HL-60 (cell line): ENCODE measurements around the gene PTTG1IP.
"Not testable (repeated sequence)": the region's sequence is repeated elsewhere in the genome, so short reads cannot be mapped to it uniquely, and the experiment has no call there.

Source experiments
- DNase-seq, 2 experiments: peaks; one replicate each; pipeline ENCODE4 v3.0.0-alpha.2; 2010 to 2020; ENCODE audit warnings: low read depth in 1 of 2, low spot score in 1 of 2
- H3K27ac ChIP-seq: fragments of 250-450 bp; sonication (Bioruptor Pico); replicated peaks from 2 replicates; pipeline ENCODE4 v1.5.1; 2020; ENCODE audit warnings: mild to moderate bottlenecking, moderate library complexity
- H3K27me3 ChIP-seq: fragments of 250-450 bp; sonication (Bioruptor Pico); 2 replicates; pipeline ENCODE4 v1.5.1; 2021; ENCODE audit warnings: mild to moderate bottlenecking, moderate library complexity; ENCODE audit not compliant: insufficient read depth, poor library complexity, severe bottlenecking
- H3K4me3 ChIP-seq: replicated peaks from 2 replicates; pipeline ENCODE4 v1.5.1; 2011; ENCODE audit warnings: mild to moderate bottlenecking, control low read depth, low read length; ENCODE audit not compliant: insufficient read depth
- GABPA ChIP-seq: IDR thresholded peaks from 2 replicates; pipeline ENCODE4 v1.6.1; 2012; ENCODE audit warnings: low read depth
- POLR2AphosphoS5 ChIP-seq: IDR thresholded peaks from 2 replicates; pipeline ENCODE4 v1.6.1; 2012; ENCODE audit warnings: low read depth
- SPI1 ChIP-seq: IDR thresholded peaks from 2 replicates; pipeline ENCODE4 v1.6.1; 2012; ENCODE audit warnings: low read depth, mild to moderate bottlenecking, borderline replicate concordance
- TF ChIP-seq, protein P1 (sequence below): IDR thresholded peaks from one replicate; pipeline ENCODE4 v1.5.1; 2011; ENCODE audit warnings: low read length, control low read depth, inconsistent platforms; ENCODE audit not compliant: insufficient read depth
- TF ChIP-seq, protein P2 (sequence below): IDR thresholded peaks from 2 replicates; pipeline ENCODE4 v1.6.1; 2012; ENCODE audit warnings: low read depth; ENCODE audit not compliant: insufficient replicate concordance

Gene PTTG1IP

GRCh38 chr21:44833663-44834062 lies 39.8 kb downstream of the PTTG1IP start:
- Histone ChIP-seq H3K27me3 (no peaks in the 10 kb centered on the region), H3K4me3 (no peak overlapping the region), H3K27ac (no peak overlapping the region)
- no peak for DNase-seq
- TF ChIP-seq, protein P1, sequence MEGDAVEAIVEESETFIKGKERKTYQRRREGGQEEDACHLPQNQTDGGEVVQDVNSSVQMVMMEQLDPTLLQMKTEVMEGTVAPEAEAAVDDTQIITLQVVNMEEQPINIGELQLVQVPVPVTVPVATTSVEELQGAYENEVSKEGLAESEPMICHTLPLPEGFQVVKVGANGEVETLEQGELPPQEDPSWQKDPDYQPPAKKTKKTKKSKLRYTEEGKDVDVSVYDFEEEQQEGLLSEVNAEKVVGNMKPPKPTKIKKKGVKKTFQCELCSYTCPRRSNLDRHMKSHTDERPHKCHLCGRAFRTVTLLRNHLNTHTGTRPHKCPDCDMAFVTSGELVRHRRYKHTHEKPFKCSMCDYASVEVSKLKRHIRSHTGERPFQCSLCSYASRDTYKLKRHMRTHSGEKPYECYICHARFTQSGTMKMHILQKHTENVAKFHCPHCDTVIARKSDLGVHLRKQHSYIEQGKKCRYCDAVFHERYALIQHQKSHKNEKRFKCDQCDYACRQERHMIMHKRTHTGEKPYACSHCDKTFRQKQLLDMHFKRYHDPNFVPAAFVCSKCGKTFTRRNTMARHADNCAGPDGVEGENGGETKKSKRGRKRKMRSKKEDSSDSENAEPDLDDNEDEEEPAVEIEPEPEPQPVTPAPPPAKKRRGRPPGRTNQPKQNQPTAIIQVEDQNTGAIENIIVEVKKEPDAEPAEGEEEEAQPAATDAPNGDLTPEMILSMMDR: no peak
- TF ChIP-seq, protein P2, sequence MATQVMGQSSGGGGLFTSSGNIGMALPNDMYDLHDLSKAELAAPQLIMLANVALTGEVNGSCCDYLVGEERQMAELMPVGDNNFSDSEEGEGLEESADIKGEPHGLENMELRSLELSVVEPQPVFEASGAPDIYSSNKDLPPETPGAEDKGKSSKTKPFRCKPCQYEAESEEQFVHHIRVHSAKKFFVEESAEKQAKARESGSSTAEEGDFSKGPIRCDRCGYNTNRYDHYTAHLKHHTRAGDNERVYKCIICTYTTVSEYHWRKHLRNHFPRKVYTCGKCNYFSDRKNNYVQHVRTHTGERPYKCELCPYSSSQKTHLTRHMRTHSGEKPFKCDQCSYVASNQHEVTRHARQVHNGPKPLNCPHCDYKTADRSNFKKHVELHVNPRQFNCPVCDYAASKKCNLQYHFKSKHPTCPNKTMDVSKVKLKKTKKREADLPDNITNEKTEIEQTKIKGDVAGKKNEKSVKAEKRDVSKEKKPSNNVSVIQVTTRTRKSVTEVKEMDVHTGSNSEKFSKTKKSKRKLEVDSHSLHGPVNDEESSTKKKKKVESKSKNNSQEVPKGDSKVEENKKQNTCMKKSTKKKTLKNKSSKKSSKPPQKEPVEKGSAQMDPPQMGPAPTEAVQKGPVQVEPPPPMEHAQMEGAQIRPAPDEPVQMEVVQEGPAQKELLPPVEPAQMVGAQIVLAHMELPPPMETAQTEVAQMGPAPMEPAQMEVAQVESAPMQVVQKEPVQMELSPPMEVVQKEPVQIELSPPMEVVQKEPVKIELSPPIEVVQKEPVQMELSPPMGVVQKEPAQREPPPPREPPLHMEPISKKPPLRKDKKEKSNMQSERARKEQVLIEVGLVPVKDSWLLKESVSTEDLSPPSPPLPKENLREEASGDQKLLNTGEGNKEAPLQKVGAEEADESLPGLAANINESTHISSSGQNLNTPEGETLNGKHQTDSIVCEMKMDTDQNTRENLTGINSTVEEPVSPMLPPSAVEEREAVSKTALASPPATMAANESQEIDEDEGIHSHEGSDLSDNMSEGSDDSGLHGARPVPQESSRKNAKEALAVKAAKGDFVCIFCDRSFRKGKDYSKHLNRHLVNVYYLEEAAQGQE: no peak
- TF ChIP-seq POLR2AphosphoS5 (no peak), SPI1 (no peak), GABPA (no peak)

GRCh38 chr21:44832516-44833255 lies 40.8 kb downstream of the PTTG1IP start:
- not testable (repeated sequence) for H3K27me3 ChIP-seq, H3K27ac ChIP-seq, DNase-seq

DNA sequence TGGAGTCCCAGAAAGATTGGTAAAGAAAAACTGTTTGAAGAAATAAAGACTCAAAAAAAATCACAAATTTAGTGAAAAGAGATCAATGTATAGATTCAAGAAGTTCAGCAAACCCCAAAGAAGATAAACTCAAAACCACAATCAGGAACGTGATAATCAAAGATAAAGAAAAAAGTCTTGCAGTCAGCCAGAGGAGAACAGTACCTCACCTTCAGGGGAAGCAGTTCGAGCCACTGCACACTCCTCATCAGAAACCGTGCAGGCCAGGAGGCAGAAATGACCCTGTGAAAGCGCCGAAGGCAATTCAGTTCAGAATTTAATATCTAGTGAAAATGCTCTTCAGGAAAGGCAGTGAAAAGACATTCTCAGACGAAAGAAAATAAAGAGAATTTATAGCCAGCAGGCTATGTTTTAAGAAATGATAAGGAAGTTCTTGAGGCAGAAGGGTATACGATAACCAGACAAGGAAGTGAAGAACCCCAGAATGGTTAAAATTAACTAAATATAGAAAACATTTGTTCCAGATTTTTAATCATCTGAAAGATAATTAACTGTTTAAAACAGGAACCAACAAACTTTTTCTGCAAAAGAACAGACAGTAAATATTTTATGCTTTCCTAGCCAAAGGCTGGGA lies 42.1 kb downstream of the PTTG1IP start:
- H3K4me3 ChIP-seq: no peak overlapping the region
- no peak for DNase-seq
- H3K27ac ChIP-seq: no peak overlapping the region
- no peaks in the 10 kb centered on the region for H3K27me3 ChIP-seq
- no peak for TF ChIP-seq POLR2AphosphoS5
- TF ChIP-seq, protein P1: no peak
- TF ChIP-seq SPI1: no peak
- no peak for TF ChIP-seq GABPA
- TF ChIP-seq, protein P2: no peak

More at GRCh38 chr21:44832516-44833255, 40.8 kb downstream of the PTTG1IP start:
- not testable (repeated sequence) for H3K4me3 ChIP-seq

- Histone ChIP-seq H3K27ac (no peak overlapping the region), H3K27me3 (no peaks in the 10 kb centered on the region), H3K4me3 (no peak overlapping the region)
- no peak for DNase-seq
- TF ChIP-seq SPI1 (no peak), POLR2AphosphoS5 (no peak), GABPA (no peak)
- TF ChIP-seq, protein P1: no peak
- TF ChIP-seq, protein P2: no peak
Observed at GRCh38 chr21:44829507-44830092, 43.9 kb downstream of the PTTG1IP start.
